CD4-positive, alpha-beta T cell (primary cell): ENCODE data around the gene MPDU1. TPM values are rescaled to one million over a fixed set of nuclear protein-coding genes. Genes with fewer than 3 reads are reported as not detected.

ENCODE experiments used
- ATAC-seq: fragments of 200-7000 bp; cut with Tn5 transposase; one replicate; pipeline ENCODE4 v1.10.0; 2022; ENCODE audit warnings: mild to moderate bottlenecking; ENCODE audit not compliant: poor library complexity
- CTCF ChIA-PET: fragments of 350-600 bp; sonication (Branson Sonifier 250); formaldehyde crosslinking; loops from one replicate; lab custom pipeline; 2021; ENCODE audit warnings: antibody characterized with exemption, inconsistent platforms; lab: Charles Lee
- POLR2A ChIA-PET: fragments of 350-600 bp; sonication (Branson Sonifier 250); formaldehyde crosslinking; loops from one replicate; lab custom pipeline; 2021; ENCODE audit warnings: antibody characterized with exemption, inconsistent platforms; lab: Charles Lee
- DNase-seq, 14 experiments: peaks; one replicate each; pipeline ENCODE4 v3.0.0-alpha.2; 2013 to 2020; ENCODE audit warnings: mixed read lengths in 2 of 14
- H3K27ac ChIP-seq, 2 donors: one replicate each; pipeline versions ENCODE4 v1.5.1 to v1.7.0; 2013; ENCODE audit warnings: low read length in 2 of 2, low read depth in 1 of 2, mild to moderate bottlenecking in 1 of 2
- H3K27me3 ChIP-seq, 2 experiments: 1 replicate in 1 of 2; 2 replicates in 1 of 2; pipeline versions ENCODE4 v1.6.1 to v1.7.0; 2013; ENCODE audit warnings: low read length in 2 of 2, control low read depth in 1 of 2, mild to moderate bottlenecking in 1 of 2, moderate library complexity in 1 of 2; ENCODE audit not compliant: insufficient read depth in 2 of 2, control insufficient read depth in 1 of 2
- H3K36me3 ChIP-seq: one replicate; pipeline ENCODE4 v1.6.1; 2013; ENCODE audit warnings: low read length, control low read depth; ENCODE audit not compliant: insufficient read depth
- H3K4me1 ChIP-seq: one replicate; pipeline ENCODE4 v1.6.1; 2013; ENCODE audit warnings: low read length, control low read depth; ENCODE audit not compliant: insufficient read depth
- H3K4me3 ChIP-seq: one replicate; pipeline ENCODE4 v1.5.1; 2013; ENCODE audit warnings: mild to moderate bottlenecking, low read length, moderate library complexity
- H3K9me3 ChIP-seq, 2 experiments: 1 replicate in 1 of 2; 2 replicates in 1 of 2; pipeline versions ENCODE4 v1.6.1 to v1.7.0; 2013; ENCODE audit warnings: low read length in 2 of 2, mild to moderate bottlenecking in 2 of 2, control low read depth in 1 of 2, moderate library complexity in 1 of 2; ENCODE audit not compliant: control insufficient read depth in 1 of 2, insufficient read depth in 1 of 2
- H3K27ac Mint-ChIP-seq: one replicate; pipeline ENCODE4 v1.8.0; 2020; ENCODE audit warnings: mixed read lengths
- H3K27me3 Mint-ChIP-seq: one replicate; pipeline ENCODE4 v1.8.0; 2021; ENCODE audit warnings: mixed read lengths
- H3K36me3 Mint-ChIP-seq: one replicate; pipeline ENCODE4 v1.8.0; 2021; ENCODE audit warnings: low read depth, mixed read lengths
- H3K4me1 Mint-ChIP-seq: one replicate; pipeline ENCODE4 v1.8.0; 2021; ENCODE audit warnings: low read depth, mixed read lengths
- H3K4me3 Mint-ChIP-seq: one replicate; pipeline ENCODE4 v1.8.0; 2020; ENCODE audit warnings: mild to moderate bottlenecking, mixed read lengths
- H3K9me3 Mint-ChIP-seq: one replicate; pipeline ENCODE4 v1.8.0; 2020; ENCODE audit warnings: mixed read lengths
- intact Hi-C, 2 experiments: fragments of 100-400 bp; cut with DNase I in 1 of 2; cut with micrococcal nuclease in 1 of 2; formaldehyde crosslinking; loops; one replicate each; pipeline versions ENCODE4 v1.15.1 to v1.9.0; 2023 to 2025; cut with DNase I, micrococcal nuclease
- total RNA-seq, 174 experiments: library from RNA in 2 of 174; stranded (reverse) in 2 of 174; gene quantifications; one replicate each; pipeline ENCODE4 v1.2.3 and lab custom pipeline; 2021 to 2026
- TF ChIP-seq, protein P1 (sequence below): fragments of 200-600 bp; IDR thresholded peaks from one replicate; pipeline ENCODE4 v1.8.0; 2022; ENCODE audit warnings: antibody characterized with exemption, mild to moderate bottlenecking

Gene MPDU1
- total RNA-seq, 2 experiments from 2014 or later, result 12.0 to 12.9 TPM

DNA sequence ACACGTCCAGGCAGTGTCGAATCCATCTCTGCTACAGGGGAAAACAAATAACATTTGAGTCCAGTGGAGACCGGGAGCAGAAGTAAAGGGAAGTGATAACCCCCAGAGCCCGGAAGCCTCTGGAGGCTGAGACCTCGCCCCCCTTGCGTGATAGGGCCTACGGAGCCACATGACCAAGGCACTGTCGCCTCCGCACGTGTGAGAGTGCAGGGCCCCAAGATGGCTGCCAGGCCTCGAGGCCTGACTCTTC lies 11.4 kb upstream of the MPDU1 start:
- no peak for DNase-seq

DNA sequence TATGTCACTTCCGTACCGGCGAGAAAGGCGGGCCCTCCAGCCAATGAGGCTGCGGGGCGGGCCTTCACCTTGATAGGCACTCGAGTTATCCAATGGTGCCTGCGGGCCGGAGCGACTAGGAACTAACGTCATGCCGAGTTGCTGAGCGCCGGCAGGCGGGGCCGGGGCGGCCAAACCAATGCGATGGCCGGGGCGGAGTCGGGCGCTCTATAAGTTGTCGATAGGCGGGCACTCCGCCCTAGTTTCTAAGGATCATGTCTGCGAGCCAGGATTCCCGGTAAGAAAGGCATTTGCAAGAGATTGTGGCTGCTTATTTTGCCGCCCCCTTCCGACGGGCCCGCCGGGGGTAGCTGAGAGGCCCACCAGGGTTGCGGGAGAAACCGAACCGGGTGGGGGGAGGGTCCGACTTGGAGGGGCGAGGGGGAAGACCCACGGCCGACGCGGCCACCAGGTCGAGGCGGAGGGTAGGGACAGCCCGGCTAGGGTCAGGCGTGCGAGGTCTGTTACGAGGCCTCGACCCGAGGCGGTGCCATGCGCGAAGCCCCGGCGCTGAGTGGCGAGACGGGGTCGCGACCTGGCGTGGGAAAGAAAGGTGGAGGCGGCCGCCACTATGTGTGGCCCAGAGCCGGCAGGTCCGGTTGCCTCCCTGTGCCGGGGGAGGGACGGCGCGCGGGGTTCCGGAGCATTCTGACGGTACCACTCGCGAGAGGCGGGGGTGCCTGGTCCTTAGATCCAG lies 10.9 kb upstream of the MPDU1 start:
- Mint-ChIP-seq H3K9me3 (no peaks in the 10 kb centered on the region), H3K36me3 (peaks cover 85% of the 10 kb centered on the region)

More for the DNA sequence above, 11.4 kb upstream of the MPDU1 start:
- ChIA-PET POLR2A (interaction anchor here (0.6 to 7.0 kb wide), 8 partner anchors 10 to 243 kb away, joined by 3 to 143 read pairs (median 14); partner anchors contain the start of genes FXR2, MPDU1, NEURL4 and POLR2A), CTCF (interaction anchor here (0.7 to 2.4 kb wide), 3 partner anchors 11 to 12 kb away, joined by 3 to 9 read pairs (median 4); partner anchors contain the start of genes MPDU1 and SENP3)
- Histone ChIP-seq H3K4me3 (peak overlapping the region; percentile 100), H3K27me3 (no peaks in the 10 kb centered on the region), H3K4me1 (peaks cover 45% of the 10 kb centered on the region), H3K36me3 (peaks cover 66% of the 10 kb centered on the region), H3K9me3 (no peaks in the 10 kb centered on the region), H3K27ac (peak overlapping the region; percentile 76 to 96)
- peaks cover 49% of the 10 kb centered on the region for H3K4me1 Mint-ChIP-seq
- no peak for ATAC-seq
- H3K9me3 Mint-ChIP-seq, result no peaks in the 10 kb centered on the region
- H3K4me3 Mint-ChIP-seq, result peak overlapping the region; percentile 99
- H3K27me3 Mint-ChIP-seq, result peaks cover 3% of the 10 kb centered on the region
- TF ChIP-seq, protein P1, sequence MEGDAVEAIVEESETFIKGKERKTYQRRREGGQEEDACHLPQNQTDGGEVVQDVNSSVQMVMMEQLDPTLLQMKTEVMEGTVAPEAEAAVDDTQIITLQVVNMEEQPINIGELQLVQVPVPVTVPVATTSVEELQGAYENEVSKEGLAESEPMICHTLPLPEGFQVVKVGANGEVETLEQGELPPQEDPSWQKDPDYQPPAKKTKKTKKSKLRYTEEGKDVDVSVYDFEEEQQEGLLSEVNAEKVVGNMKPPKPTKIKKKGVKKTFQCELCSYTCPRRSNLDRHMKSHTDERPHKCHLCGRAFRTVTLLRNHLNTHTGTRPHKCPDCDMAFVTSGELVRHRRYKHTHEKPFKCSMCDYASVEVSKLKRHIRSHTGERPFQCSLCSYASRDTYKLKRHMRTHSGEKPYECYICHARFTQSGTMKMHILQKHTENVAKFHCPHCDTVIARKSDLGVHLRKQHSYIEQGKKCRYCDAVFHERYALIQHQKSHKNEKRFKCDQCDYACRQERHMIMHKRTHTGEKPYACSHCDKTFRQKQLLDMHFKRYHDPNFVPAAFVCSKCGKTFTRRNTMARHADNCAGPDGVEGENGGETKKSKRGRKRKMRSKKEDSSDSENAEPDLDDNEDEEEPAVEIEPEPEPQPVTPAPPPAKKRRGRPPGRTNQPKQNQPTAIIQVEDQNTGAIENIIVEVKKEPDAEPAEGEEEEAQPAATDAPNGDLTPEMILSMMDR, result no peak
- peaks cover 85% of the 10 kb centered on the region for H3K36me3 Mint-ChIP-seq
- peak overlapping the region; percentile 99 for H3K27ac Mint-ChIP-seq
- intact Hi-C loops, result loop anchor here (1.0 to 5.0 kb wide), 6 partner anchors 11 to 270 kb away; partner anchors contain the start of genes FXR2 (in 2 of the 2), SENP3 (in 2 of the 2), EIF5A (in 1 of the 2) and MPDU1 (in 1 of the 2)

More for the DNA sequence above, 10.9 kb upstream of the MPDU1 start:
- CTCF ChIA-PET, result interaction anchor here (1.2 to 2.4 kb wide), 3 partner anchors 12 to 42 kb away, joined by 4 to 9 read pairs (median 8); partner anchors contain the start of gene FXR2
- Histone ChIP-seq H3K36me3 (peaks cover 66% of the 10 kb centered on the region), H3K4me1 (peaks cover 50% of the 10 kb centered on the region), H3K27ac (peak overlapping the region; percentile 96 to 98), H3K4me3 (peak overlapping the region; percentile 100), H3K27me3 (no peaks in the 10 kb centered on the region), H3K9me3 (no peaks in the 10 kb centered on the region)
- POLR2A ChIA-PET, result interaction anchor here (0.6 to 7.0 kb wide), 21 partner anchors 9 to 537 kb away, joined by 3 to 143 read pairs (median 4); partner anchors contain the start of genes DVL2, FXR2, MPDU1 and NEURL4
- Mint-ChIP-seq H3K27ac (peak overlapping the region; percentile 99), H3K27me3 (peaks cover 3% of the 10 kb centered on the region), H3K4me3 (peak overlapping the region; percentile 99), H3K4me1 (peaks cover 52% of the 10 kb centered on the region)
- TF ChIP-seq, protein P1, result no peak
- peak; percentile 99 to 100 (median 100) for DNase-seq
- intact Hi-C loops, result loop anchor here (1.0 to 5.0 kb wide), 8 partner anchors 11 to 333 kb away; partner anchors contain the start of genes FXR2 (in 2 of the 2), SENP3 (in 2 of the 2), EIF5A (in 1 of the 2) and MPDU1 (in 1 of the 2)
- peak; percentile 83 for ATAC-seq
